GM12878 (cell line): ENCODE data around the gene RNF25. TPM values are rescaled to one million over a fixed set of nuclear protein-coding genes. Genes with fewer than 3 reads are reported as not detected.

Experiments used
- ATAC-seq: fragments of 200-7000 bp; cut with Tn5 transposase; 3 replicates; pipeline ENCODE4 v1.9.1; 2020; ENCODE audit warnings: mild to moderate bottlenecking, moderate library complexity
- BruUV-seq: library from RNA; stranded (reverse); fragments of 400-500 nt; replicated peaks from 2 replicates; lab custom pipeline; 2021; lab: Mats Ljungman, UMichigan
- CTCF ChIA-PET: fragments of 300-600 bp; sonication (Branson Sonifier 250); formaldehyde crosslinking; extraction: SDS; loops from one replicate; lab custom pipeline; 2021; ENCODE audit warnings: inconsistent platforms; lab: Yijun Ruan, JAX
- POLR2A ChIA-PET: fragments of 350-600 bp; formaldehyde crosslinking; extraction: SDS; loops from one replicate; lab custom pipeline; 2021; ENCODE audit warnings: inconsistent platforms; lab: Charles Lee
- RAD21 ChIA-PET: fragments of 300-600 bp; sonication (Branson Sonifier 250); formaldehyde crosslinking; loops from one replicate; lab custom pipeline; 2023; ENCODE audit warnings: antibody characterized with exemption; ENCODE audit not compliant: unreplicated experiment; lab: Charles Lee
- SMC1A ChIA-PET: fragments of 300-600 bp; sonication (Branson Sonifier 250); formaldehyde crosslinking; loops from one replicate; lab custom pipeline; 2023; ENCODE audit not compliant: unreplicated experiment, uncharacterized antibody; lab: Charles Lee
- DNase-seq: peaks from one replicate; pipeline ENCODE4 v3.0.0-alpha.2; 2011; ENCODE audit warnings: low read depth, low spot score
- FAIRE-seq: peaks from 3 replicates; lab custom pipeline; 2011; peaks lifted over from hg19 to GRCh38; lab: Jason Lieb, UNC
- H2AFZ ChIP-seq: 2 replicates; pipeline ENCODE4 v1.6.0; 2011; ENCODE audit warnings: low read depth, low read length, control low read depth; ENCODE audit not compliant: control insufficient read depth
- H3K27ac ChIP-seq: 2 replicates; pipeline ENCODE4 v1.5.1; 2011; ENCODE audit warnings: control low read depth; ENCODE audit not compliant: control insufficient read depth, insufficient read depth
- H3K27me3 ChIP-seq, 2 experiments: replicated peaks in 1 of 2; 2 replicates each; pipeline versions ENCODE4 v1.6.0 to v1.6.1; 2011; ENCODE audit warnings: low read length in 1 of 2; ENCODE audit not compliant: control insufficient read depth in 2 of 2, insufficient read depth in 2 of 2
- H3K36me3 ChIP-seq, 2 experiments: 2 replicates each; pipeline ENCODE4 v1.5.1; 2011; ENCODE audit warnings: low read length in 1 of 2; ENCODE audit not compliant: control insufficient read depth in 2 of 2, insufficient read depth in 2 of 2
- H3K4me1 ChIP-seq: 2 replicates; pipeline ENCODE4 v1.6.1; 2011; ENCODE audit warnings: mild to moderate bottlenecking, low read length, moderate library complexity, mixed read lengths; ENCODE audit not compliant: control insufficient read depth, insufficient read depth
- H3K4me2 ChIP-seq: 2 replicates; pipeline ENCODE4 v1.6.0; 2011; ENCODE audit warnings: control low read depth; ENCODE audit not compliant: control insufficient read depth, insufficient read depth
- H3K4me3 ChIP-seq: fragments of 200-600 bp; sonication (generic); 2 replicates; pipeline ENCODE4 v1.5.1; 2016
- H3K79me2 ChIP-seq: 2 replicates; pipeline ENCODE4 v1.6.0; 2011; ENCODE audit warnings: low read length; ENCODE audit not compliant: control insufficient read depth, insufficient read depth
- H3K9ac ChIP-seq: 2 replicates; pipeline ENCODE4 v1.8.0; 2011; ENCODE audit warnings: low read length, control low read depth, mixed read lengths; ENCODE audit not compliant: control insufficient read depth, insufficient read depth
- H3K9me3 ChIP-seq: replicated peaks from 3 replicates; pipeline ENCODE4 v1.5.1; 2011; ENCODE audit warnings: mild to moderate bottlenecking, low read length; ENCODE audit not compliant: control insufficient read depth, insufficient read depth
- H4K20me1 ChIP-seq: 2 replicates; pipeline ENCODE4 v1.6.0; 2011; ENCODE audit not compliant: control insufficient read depth, insufficient read depth
- ASH2L ChIP-seq: fragments of 300-600, 200-600 bp; sonication (generic); IDR thresholded peaks from 2 replicates; pipeline ENCODE4 v1.6.1; 2017; ENCODE audit warnings: low read depth, mild to moderate bottlenecking, borderline replicate concordance
- BHLHE40 ChIP-seq, 2 experiments: fragments of 450-650 bp in 1 of 2; IDR thresholded peaks; 2 replicates each; pipeline ENCODE4 v1.6.1; 2011 to 2017; ENCODE audit warnings: low read depth in 2 of 2, borderline replicate concordance in 1 of 2, improper control_type of control experiment in 1 of 2, low read length in 1 of 2, mild to moderate bottlenecking in 1 of 2
- BMI1 ChIP-seq: fragments of 450-650 bp; IDR thresholded peaks from 2 replicates; pipeline ENCODE4 v1.6.1; 2016; ENCODE audit warnings: mild to moderate bottlenecking, moderate library complexity, borderline replicate concordance
- CBX3 ChIP-seq: fragments of 200-600 bp; sonication (generic); IDR thresholded peaks from 2 replicates; pipeline ENCODE4 v1.6.1; 2016; ENCODE audit warnings: low read depth, borderline replicate concordance
- CEBPZ ChIP-seq: fragments of 150-350 bp; IDR thresholded peaks from 2 replicates; pipeline ENCODE4 v1.6.1; 2016; ENCODE audit warnings: low read depth, low read length
- CTCF ChIP-seq, 3 experiments: IDR thresholded peaks in 2 of 3; conservative IDR thresholded peaks in 1 of 3; 2 replicates each; pipeline ENCODE4 v1.5.1; 2011; ENCODE audit warnings: low read depth in 3 of 3, low read length in 3 of 3, mild to moderate bottlenecking in 3 of 3, control low read depth in 2 of 3, moderate library complexity in 2 of 3, inconsistent platforms in 1 of 3, mixed read lengths in 1 of 3; ENCODE audit not compliant: control insufficient read depth in 2 of 3, insufficient read depth in 1 of 3; ENCODE audit errors: extremely low read depth in 1 of 3
- FOXK2 ChIP-seq: fragments of 450-650 bp; IDR thresholded peaks from 2 replicates; pipeline ENCODE4 v1.6.1; 2017; ENCODE audit warnings: mild to moderate bottlenecking, moderate library complexity
- GABPA ChIP-seq: IDR thresholded peaks from 2 replicates; pipeline ENCODE4 v1.6.1; 2014; ENCODE audit warnings: antibody characterized with exemption, low read depth, mild to moderate bottlenecking, inconsistent platforms
- HDGF ChIP-seq: fragments of 450-650 bp; IDR thresholded peaks from 2 replicates; pipeline ENCODE4 v1.6.1; 2016; ENCODE audit warnings: antibody characterized with exemption
- MTA2 ChIP-seq: fragments of 450-650 bp; IDR thresholded peaks from 2 replicates; pipeline ENCODE4 v1.6.1; 2016; ENCODE audit warnings: low read depth, mild to moderate bottlenecking, moderate library complexity
- MYB ChIP-seq: fragments of 150-350 bp; IDR thresholded peaks from 2 replicates; pipeline ENCODE4 v1.6.1; 2014; ENCODE audit warnings: mild to moderate bottlenecking, low read depth, low read length, borderline replicate concordance
- MYC ChIP-seq: IDR thresholded peaks from 2 replicates; pipeline ENCODE4 v1.6.1; 2011; ENCODE audit warnings: mild to moderate bottlenecking, low read length, moderate library complexity, inconsistent platforms; ENCODE audit not compliant: insufficient read depth, insufficient replicate concordance, insufficient read length, severe bottlenecking
- NFXL1 ChIP-seq: fragments of 450-650 bp; IDR thresholded peaks from 2 replicates; pipeline ENCODE4 v1.6.1; 2017; ENCODE audit warnings: antibody characterized with exemption, mild to moderate bottlenecking, borderline replicate concordance
- PAX5 ChIP-seq: IDR thresholded peaks from 2 replicates; pipeline ENCODE4 v1.6.1; 2011; ENCODE audit warnings: low read depth, low read length, borderline replicate concordance
- PBX3 ChIP-seq: IDR thresholded peaks from 2 replicates; pipeline ENCODE4 v1.6.1; 2011; ENCODE audit warnings: mild to moderate bottlenecking, low read depth, low read length, moderate library complexity; ENCODE audit not compliant: insufficient replicate concordance
- PKNOX1 ChIP-seq: fragments of 450-650 bp; IDR thresholded peaks from 2 replicates; pipeline ENCODE4 v1.6.1; 2016; ENCODE audit warnings: mild to moderate bottlenecking
- TBL1XR1 ChIP-seq: IDR thresholded peaks from 2 replicates; pipeline ENCODE4 v1.6.1; 2012; ENCODE audit warnings: low read depth, low read length, improper control_type of control experiment
- ZNF24 ChIP-seq: fragments of 450-650 bp; IDR thresholded peaks from 2 replicates; pipeline ENCODE4 v1.6.1; 2017; ENCODE audit warnings: antibody characterized with exemption, mild to moderate bottlenecking
- WGBS: methylation state at CpG from one replicate; pipeline ENCODE4 v1.1.6; 2016; ENCODE audit warnings: low lambda C conversion rate; ENCODE audit not compliant: insufficient replicate concordance, insufficient coverage; ENCODE audit errors: missing lambda C conversion rate; 5-methylcytosine and 5-hydroxymethylcytosine counted together
- in situ Hi-C: fragments of 300-500 bp; cut with MboI; formaldehyde crosslinking; loops from 9 replicates; pipeline ENCODE4 v1.14.3; 2018; ENCODE audit warnings: mixed read lengths
- intact Hi-C: fragments of 100-400 bp; cut with micrococcal nuclease; formaldehyde crosslinking; loops from one replicate; pipeline ENCODE4 v1.14.2; 2022; ENCODE audit not compliant: unreplicated experiment
- polyA plus RNA-seq, 11 experiments: library from polyadenylated mRNA; depleted of rRNA in 4 of 11; unstranded in 6 of 11; stranded (reverse) in 5 of 11; fragments of >200 nt; fragmentation: Nextera tagmentation in 4 of 11; fragmentation: Illumina TruSeq in 1 of 11; extraction: Ambion mirVana in 4 of 11; extraction: Trizol in 1 of 11; gene quantifications; 1 replicate in 1 of 11; 2 replicates in 10 of 11; pipeline versions ENCODE4 v1.2.1 to v1.2.3, GENCODE V29; 2011 to 2016; ENCODE audit warnings: inconsistent platforms in 2 of 11, missing spikeins in 2 of 11, low read depth in 1 of 11
- total RNA-seq, 4 experiments: library from RNA; depleted of rRNA in 3 of 4; stranded (reverse); fragments of >200 nt in 3 of 4; fragmentation: Illumina TruSeq in 1 of 4; extraction: Trizol in 1 of 4; gene quantifications; 2 replicates each; pipeline versions ENCODE4 v1.2.1 to v1.2.3, GENCODE V29; 2013 to 2021

The RNF25 gene
- total and polyA plus RNA-seq, 10 of the 15 experiments (the other 5 are each of a cell fraction or from before 2014, with no cell fraction given), result 1.3 to 70.4 (median 28.4) TPM

GRCh38 chr2:218662827-218663226, 9.0 kb downstream of the RNF25 start:
- no peak overlapping the region for H3K4me3 ChIP-seq
- ChIA-PET CTCF (no interaction called here), SMC1A (no interaction called here), POLR2A (no interaction called here), RAD21 (no interaction called here)
- H3K79me2 ChIP-seq, result peaks cover 22% of the 10 kb centered on the region
- H3K27me3 ChIP-seq, result no peaks in the 10 kb centered on the region
- 76% methylated on average over 10 of the region's 10 CpGs for WGBS
- no peak overlapping the region for H3K9ac ChIP-seq
- H3K36me3 ChIP-seq, result peaks cover 24 to 27% of the 10 kb centered on the region in 2 experiments; a peak in 3 of 4 replicates
- H3K27ac ChIP-seq, result no peak overlapping the region
- no peak overlapping the region for H3K4me2 ChIP-seq
- ATAC-seq, result no peak
- peaks cover 14% of the 10 kb centered on the region for H3K4me1 ChIP-seq
- no peak overlapping the region for H2AFZ ChIP-seq
- no TSS peak for BruUV-seq
- FAIRE-seq, result no peak
- intact Hi-C loops, result no loop called here
- no peak for DNase-seq
- no peaks in the 10 kb centered on the region for H3K9me3 ChIP-seq
- no peaks in the 10 kb centered on the region for H4K20me1 ChIP-seq
- in situ Hi-C loops, result loop anchor here (5.0 kb wide), 1 partner anchor 184 kb away; no protein-coding TSS in a partner anchor
- no peak for TF ChIP-seq PKNOX1
- no peak for TF ChIP-seq ZNF24
- TF ChIP-seq FOXK2, result no peak
- TF ChIP-seq TBL1XR1, result no peak
- no peak for TF ChIP-seq MYB
- no peak for TF ChIP-seq MYC
- TF ChIP-seq BHLHE40 (IDR thresholded peaks at IDR 0.05; ENCODE audit: borderline replicate concordance in 1 of 2, low read depth in 2 of 2, low read length in 1 of 2), result no peak
- no peak for TF ChIP-seq NFXL1
- no peak for TF ChIP-seq GABPA
- no peak for TF ChIP-seq MTA2
- TF ChIP-seq PAX5, result no peak
- no peak for TF ChIP-seq CEBPZ
- TF ChIP-seq ASH2L, result no peak
- no peak for TF ChIP-seq PBX3
- TF ChIP-seq CTCF (IDR thresholded peaks at IDR 0.05 in 2 of 3, conservative IDR thresholded peaks at IDR 0.05 in 1 of 3; ENCODE audit: control insufficient read depth in 2 of 3, extremely low read depth in 1 of 3, insufficient read depth in 1 of 3, low read depth in 3 of 3, low read length in 3 of 3), result no peak
- no peak for TF ChIP-seq CBX3
- no peak for TF ChIP-seq BMI1
- TF ChIP-seq HDGF, result no peak
